Stimulated activated CD8-positive, alpha-beta memory T cell treated with anti-CD3 and anti-CD28 coated beads, Interleukin-12 subunit alpha, Interleukin-12 subunit beta, amount 100 ng/mL, for 24 hours (primary cell): ENCODE measurements around the gene CHL1.

ENCODE experiments used
- DNase-seq: peaks from one replicate; pipeline ENCODE4 v3.0.0-alpha.2; 2020; ENCODE audit errors: extremely low read depth

Gene CHL1

GRCh38 chr3:411226-411625 is 214.7 kb downstream of the CHL1 start:
- DNase-seq = no peak

DNA sequence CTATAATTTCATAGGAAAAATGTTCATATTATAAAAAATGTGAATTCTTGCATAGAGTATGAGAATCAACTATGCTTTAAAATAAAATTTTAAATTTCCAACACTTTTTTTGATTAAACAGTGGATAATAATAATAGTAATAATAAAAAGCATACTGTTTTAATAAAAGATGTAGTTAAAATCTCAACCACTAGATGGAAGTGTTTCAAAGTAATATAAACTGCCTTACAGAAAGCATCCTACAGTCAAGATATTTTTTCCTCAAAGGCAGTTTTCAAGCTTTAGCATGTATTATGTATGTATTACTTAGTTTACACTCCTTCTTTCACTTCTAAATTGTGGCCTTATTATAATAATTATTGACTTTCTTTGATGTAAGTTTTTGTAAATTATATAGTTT is 217.5 kb downstream of the CHL1 start:
- no peak for DNase-seq

- no peak for DNase-seq
These were observed 221.8 kb downstream of the CHL1 start for GRCh38 chr3:418239-418929.

GRCh38 chr3:420584-420983 is 224.0 kb downstream of the CHL1 start:
- DNase-seq = no peak

GRCh38 chr3:425079-425478 is 228.5 kb downstream of the CHL1 start:
- DNase-seq = no peak

GRCh38 chr3:426072-426471 is 229.5 kb downstream of the CHL1 start:
- DNase-seq = no peak

DNA sequence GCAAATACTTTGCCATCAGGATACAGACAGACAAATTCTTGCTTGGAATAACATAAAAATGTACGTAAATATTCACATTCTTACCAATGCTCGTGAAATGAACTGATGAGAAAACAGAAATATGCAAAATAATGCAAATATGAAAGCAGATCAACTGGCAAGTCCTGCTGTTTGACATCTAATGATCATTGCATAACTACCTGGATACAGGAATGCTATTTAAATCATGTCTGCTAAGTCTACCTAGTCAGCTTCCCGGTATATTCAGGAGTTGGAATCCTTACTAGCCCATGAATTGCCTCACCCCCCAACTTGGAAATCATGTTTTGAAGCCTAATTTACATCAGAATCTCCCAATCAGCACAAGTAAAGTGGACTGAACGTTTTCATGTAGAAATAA is 230.6 kb downstream of the CHL1 start:
- no peak for DNase-seq

GRCh38 chr3:430186-430585 is 233.6 kb downstream of the CHL1 start:
- DNase-seq = no peak

DNA sequence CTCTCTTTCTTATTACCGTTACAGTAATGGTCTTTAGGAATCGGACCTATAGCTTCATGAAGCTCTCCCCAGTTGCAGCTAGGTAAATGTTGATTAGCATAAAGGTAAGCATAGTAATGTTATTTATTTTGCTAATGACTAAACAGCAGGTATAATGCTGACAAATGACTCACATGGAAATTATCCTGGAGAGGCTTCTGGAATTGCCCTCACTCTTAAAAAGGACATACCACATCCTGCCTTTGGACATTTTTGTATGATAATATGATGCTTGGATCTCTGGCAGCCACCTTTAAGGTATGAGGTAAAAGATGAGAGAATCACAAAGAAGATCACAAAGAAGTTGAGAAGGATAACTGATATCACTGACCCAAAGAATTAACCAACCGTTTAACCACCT is 238.6 kb downstream of the CHL1 start:
- no peak for DNase-seq

DNA sequence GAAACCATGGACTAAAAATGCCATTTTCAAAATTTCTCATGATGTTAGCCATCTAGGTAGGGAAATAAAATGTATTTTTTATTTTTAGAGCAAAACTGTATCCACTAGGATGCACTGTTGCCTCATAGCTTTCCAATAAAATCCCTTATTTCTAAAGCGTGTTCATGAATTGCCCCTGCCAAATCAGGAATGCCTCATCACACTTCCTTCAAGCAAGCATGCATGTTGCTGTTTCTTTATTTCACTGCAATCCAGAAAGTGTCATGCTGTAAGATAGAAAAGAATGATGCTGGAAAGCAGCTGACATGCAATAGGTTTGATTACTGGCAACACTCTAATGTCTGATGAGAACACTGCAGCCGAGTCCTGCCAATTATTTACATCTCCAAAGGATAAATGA is 239.5 kb downstream of the CHL1 start:
- no peak for DNase-seq

GRCh38 chr3:440826-441225 is 244.3 kb downstream of the CHL1 start:
- DNase-seq = no peak

DNA sequence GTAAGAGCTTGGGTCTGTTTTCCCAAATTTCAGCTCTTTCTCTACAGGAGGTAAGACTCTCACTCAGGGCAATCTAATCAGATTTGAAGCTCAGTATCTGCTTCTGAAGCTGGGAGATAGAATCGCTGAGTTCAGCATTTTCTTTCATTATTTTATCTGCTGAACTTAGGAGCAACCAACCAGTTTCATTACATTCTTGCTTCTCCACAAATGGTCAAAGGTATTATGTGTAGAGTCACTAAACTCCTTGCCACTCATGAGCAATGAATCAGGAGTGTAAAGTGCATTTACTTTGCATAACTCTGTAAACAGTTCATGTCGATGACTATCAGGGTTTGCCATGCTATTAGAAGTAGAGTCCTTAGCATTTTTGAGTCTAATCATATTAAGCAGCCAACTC is 249.4 kb downstream of the CHL1 start:
- no peak for DNase-seq

DNA sequence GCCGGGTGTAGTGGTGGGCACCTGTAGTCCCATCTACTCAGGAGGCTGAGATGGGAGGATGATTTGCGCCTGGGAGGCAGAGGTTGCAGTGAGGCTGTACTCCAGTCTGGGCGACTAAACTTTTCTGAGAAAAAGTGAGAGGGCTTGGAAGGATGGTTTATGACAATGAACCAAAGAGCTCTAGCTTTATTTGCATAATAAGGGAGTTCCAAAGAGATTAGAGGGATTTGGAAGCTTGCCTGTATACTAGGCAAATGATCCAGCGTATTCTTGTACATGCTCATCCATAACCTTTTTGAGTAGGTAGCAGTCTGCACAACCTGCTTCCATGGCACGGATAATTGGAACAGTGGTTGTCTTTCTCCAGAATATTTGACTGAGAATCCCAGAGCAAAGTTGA is 251.1 kb downstream of the CHL1 start:
- no peak for DNase-seq

DNA sequence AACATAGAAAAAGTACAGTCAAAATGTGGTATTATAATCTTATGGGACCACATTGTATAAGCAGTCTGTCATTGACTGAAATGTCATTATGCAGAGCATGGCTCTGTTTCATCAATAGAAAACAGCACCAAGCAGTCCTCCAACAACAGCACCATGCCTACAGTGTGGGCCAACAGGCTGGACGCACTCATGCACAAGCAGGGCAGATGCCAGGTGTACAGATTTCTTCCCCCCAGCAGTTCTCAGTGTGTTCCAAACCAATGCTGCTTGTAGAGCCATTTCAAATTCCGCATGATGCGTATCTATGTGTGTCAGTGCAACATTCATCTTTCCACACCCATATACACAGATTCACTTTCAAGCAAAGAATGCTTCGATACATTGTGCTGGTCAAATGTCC is 253.1 kb downstream of the CHL1 start:
- DNase-seq = no peak

DNA sequence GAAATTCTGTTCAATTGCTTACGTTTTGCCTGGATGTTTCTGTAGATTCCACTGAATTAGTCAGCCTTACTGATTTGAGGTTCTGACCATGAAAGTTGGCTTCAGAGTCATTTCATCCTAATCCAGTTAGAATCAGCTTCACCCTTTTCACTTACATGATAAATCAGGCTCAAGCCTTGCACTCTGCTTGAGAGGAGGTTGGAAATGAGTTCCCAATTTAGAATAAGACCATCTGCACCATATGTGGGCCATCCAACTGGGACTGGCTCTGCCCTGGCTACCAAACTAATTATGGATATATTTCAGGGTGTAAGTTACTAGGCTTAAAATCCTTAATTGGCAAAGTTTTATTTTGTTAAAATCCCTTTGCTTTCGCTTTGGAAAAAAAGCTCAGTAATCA is 255.7 kb downstream of the CHL1 start:
- DNase-seq = no peak

- no peak for DNase-seq
These were observed 256.5 kb downstream of the CHL1 start for GRCh38 chr3:453106-453505.

- no peak for DNase-seq
These were observed 258.4 kb downstream of the CHL1 start for GRCh38 chr3:454986-455385.

GRCh38 chr3:458124-458523 is 261.6 kb downstream of the CHL1 start:
- no peak for DNase-seq

GRCh38 chr3:458653-459310 is 262.2 kb downstream of the CHL1 start:
- DNase-seq = no peak
